ENCODE results near the gene MYO7B.
"Not testable (repeated sequence)": the region's sequence is repeated elsewhere in the genome, so short reads cannot be mapped to it uniquely, and the experiment has no call there.

MYO7B gene

DNA sequence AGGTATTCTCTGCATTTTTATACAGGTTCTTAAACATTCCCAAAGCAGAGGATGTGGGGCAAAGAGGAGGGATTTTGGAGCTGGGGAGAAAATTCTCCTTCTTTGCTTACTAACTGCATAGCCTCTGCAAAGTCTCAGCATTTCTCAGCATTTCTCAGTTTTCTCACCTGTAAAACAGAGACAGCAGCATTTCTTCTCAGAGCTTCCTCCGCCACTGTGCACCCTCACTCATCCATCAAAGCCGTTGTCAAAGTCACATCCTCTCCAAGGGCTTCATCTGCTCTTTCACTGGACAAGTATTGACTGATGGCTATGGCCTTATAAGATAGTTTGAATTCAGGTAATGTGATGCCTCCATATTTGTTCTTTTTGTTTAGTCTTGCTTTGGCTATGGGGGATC lies 17.4 kb downstream of the MYO7B start:
- DNase-seq = no peak

DNA sequence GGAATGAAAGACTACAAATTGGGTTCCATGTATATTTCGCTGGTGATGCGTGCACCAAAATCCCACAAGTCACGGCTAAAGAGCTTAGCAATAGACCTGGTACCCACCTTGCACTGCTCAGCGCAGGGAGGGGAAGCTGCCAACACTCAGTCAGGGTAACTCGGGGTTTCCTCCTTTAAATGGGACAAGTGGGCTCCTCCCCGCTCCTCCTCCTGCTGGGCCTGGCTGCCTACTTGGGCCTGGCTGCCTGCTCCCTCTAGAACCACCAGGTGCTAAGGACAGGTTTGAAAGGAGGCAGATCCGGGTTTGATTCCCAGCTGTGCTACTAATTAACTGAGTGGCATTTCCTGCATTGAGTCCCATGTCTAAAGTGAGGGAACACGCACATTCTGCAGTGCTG lies 23.4 kb downstream of the MYO7B start:
- no peak for DNase-seq

DNA sequence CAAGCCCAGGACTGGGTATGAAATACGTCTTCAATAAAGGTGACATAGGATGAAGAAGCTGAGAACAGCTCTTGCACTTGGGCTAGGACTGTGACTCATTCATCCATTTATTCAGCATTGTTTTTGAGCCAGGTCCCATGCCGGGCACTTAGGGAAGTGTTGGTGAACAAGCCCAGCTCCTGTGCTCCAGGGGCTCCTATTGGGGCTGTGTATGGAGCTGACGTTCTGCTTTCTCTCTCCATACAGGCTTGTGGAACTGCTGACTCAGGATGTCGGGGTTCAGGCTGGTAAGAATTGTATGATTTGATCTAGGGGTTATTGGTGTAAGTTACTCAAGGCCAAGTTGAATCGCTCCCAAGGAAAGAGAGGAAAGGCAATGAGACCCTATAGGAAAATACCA lies 24.0 kb downstream of the MYO7B start:
- DNase-seq = no peak

DNA sequence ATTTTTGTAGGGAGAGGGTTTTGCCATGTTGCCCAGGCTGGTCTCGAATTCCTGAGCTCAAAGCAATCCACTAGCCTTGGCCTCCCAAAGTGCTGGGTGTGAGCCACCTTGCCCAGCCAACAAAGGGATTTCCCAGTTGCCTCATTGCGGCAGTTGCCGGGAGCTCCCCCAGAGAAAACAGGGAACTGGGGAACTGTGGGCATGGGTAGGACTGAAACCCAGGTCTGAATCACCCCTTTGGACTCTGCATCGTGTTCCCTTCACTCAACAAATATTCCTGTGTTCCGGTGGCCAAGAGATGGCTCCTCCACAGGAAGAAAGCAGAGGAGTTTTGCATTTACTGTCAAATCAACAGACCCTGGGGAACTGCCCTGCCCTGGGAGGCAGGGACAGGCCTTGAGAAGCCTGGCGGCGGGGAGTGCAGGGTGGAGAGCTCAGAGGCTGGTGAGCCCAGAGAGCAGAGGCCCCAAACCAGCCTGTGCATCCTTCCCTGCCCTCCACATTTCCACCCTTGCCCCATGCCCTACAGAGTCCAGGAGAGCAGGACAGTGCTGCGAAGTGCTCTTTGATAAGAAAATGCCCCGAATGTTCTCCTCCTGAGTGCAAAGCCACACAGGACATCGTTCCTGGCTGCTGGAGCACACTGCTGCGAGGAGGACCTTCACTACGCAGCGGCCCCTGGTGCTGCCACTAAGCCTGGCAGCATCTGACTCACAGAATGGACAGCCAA lies 24.9 kb downstream of the MYO7B start:
- DNase-seq = no peak

DNA sequence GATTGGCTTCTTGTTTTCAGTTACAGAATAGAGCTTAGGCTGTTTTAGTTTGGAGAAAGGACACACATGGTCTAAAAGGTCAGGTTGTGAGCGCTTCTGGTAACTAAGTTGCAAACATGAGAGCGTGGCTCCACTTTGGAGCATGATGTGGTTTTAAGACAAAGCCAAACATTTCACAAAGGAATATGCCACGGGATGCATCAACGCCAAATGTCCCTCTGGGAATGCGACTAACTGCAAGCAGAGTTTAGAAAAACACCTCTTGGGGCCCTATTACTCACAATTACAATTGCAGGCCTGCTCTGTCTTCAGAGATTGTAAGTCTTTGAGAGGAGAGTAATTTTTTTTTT lies 25.4 kb downstream of the MYO7B start:
- no peak for DNase-seq

DNA sequence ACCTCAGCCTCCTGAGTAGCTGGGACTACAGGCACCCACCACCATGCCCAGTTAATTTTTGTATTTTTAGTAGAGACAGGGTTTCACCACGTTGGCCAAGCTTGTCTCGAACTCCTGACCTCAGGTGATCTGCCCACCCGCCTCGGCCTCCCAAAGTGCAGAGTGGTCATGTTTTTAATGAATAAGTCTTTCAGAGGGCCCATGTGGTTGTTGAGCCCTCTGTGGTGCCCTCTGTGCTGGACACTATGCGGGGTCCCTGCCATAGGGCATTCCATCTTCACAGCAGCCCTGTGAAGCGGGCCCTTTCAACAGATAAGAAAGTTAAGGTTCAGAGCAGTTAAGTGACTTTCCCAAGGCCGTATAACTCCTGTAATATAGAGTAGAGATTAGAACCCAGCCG lies 25.9 kb downstream of the MYO7B start:
- no peak for DNase-seq

DNA sequence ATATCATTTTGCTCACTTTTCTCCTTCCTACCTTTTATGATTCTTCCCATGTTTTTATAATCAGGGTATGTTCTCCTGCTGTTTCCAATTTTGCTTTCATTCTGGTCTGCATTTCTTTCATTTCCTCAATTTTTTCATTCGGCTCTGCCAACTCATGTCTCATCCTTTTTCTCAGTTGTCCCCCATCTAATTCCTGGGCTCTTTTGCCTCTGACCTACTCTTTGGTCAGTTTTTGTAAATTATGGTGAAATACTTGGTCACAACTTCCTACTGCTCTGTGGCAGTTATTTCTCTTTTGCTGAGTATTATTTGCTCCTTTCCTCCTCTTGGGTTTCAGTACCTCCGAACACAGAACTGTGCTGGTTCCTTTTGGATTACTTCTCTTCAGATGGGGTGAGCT lies 27.5 kb downstream of the MYO7B start:
- no peak for DNase-seq

DNA sequence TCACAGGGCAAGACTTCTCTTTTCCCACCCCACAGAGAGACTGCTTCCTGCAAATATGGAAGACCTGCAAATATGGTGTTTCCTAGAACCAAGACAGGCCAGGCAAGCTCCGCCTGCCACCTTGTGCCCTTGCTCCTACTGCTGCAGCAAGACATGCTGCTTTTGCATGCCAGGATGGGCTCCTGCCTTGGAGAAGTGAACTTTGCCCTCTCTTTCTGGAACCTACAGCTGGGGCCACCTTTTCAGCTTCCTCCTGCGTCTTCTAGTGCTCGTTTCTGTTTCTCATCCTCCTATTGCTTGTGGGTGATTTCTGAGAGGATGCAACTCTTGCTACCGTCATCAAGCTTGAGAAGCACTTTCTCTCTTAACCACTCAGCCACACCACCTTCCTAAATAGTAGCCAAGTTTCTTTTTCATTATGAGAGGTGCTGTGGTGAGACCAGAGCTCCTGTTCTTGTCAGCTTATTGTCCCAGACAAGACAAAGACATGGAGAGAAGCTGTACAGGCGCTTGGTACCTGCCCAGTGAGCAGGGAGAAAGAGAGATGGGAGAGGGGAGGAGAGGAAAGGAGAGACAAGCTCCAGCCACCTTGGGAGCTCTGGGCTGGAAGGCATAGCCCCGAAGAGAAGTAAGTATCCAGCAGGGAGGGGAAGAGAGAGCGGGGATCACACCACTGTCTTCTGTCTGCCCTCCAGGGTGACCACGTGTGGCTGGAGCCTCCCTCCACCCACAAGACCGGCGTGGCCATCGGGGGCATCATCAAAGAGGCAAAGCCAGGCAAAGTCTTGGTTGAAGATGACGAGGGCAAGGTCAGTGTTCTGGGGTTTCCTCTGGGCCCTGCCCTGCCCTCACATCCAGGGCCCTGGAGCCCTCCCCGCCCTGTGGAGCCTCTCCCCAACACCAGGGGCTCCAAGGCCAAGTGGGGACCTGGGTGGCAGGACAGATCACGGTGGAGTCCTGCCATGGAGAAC lies 28.3 kb downstream of the MYO7B start:
- DNase-seq = no peak

DNA sequence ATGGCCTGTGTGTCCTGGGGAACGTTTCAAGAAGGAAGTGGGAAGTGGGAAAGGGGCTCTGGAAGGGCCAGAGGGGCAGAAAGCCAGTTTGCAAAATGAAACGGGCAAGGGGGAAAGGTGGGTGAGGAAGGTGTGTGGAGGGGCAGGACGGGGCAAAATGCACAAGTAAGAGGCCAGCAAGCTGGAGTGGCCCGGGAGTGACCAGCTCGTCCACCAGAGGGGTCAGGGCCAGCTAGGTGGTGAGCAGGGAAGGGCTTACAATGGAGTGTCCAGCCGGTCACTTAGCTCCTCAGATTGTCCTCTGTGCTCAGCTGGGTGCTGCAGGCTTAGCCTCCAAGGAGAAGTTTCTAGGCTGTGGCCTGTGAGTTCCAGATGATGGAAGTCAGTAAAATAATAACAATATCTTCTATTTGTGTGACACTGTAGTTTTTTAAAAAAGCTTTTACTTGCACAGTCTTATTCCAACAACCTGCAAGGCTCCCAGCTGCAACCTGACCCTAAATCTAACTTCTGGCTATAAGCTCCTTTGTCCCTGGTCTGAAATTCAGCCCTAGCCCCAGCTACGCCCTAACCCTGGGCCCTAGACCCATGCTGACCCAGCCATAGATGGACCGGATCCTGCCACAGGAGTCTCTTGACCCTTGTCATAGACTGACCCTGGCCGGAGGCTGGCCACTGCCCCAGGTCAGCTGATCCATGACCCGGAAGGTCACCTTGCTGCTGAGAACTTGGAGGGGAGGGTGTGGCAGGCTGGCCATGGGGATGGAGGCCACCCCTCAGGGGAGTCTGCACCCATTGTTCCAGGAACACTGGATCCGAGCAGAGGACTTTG lies 29.2 kb downstream of the MYO7B start:
- no peak for DNase-seq

DNA sequence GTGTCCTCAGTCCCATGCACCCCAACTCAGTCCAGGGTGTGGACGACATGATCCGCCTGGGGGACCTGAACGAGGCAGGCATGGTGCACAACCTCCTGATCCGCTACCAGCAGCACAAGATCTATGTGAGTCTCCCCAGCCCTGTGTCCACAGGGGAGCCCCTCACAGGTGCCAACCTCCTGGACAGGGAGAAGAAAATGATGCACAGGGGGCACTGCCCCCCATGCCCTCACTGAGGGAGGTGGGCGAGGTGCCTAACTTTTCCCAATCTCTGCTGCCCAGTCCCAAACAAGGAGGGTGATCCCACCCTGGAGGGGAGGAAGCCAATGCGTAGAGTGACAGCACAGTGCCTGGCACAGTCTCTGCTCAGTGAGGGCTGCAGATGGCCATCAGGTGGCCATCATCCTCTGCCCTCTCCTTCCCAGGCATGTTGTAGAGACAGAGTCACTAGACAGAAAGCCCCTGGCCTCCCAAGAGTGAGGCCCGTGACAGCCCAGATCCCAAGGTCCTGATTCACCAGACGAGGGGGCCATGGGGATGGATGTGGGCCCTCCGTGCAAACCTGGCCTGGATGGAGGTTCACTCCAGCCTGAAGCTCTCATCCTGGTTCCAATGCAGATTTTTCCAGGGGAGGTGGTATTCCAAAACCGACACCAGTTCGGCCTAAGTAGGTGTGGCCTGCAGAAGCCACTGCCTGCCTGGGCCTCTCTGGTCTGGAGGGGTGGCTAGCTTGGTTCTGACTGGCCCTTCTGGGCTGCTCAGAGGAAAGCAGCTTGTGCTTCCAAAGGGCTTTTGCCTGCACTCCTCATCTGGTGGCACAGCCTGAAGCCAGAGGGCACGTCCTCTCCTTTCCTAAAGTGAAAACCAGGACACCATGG lies 30.0 kb downstream of the MYO7B start:
- no peak for DNase-seq

DNA sequence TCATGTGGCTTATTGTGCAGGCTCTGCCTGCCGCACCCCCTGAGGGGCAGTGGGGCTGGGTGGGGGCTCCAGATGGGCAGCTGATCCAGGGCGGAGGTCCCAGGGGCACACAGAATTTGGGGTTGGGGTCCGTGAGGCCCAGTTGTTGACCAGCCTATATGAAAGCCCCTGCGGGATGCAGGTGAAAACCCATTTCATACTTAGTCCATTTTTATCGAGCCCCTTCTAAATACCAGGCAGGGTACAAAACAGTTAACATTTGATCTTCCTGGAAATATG lies 30.6 kb downstream of the MYO7B start:
- DNase-seq = no peak

DNA sequence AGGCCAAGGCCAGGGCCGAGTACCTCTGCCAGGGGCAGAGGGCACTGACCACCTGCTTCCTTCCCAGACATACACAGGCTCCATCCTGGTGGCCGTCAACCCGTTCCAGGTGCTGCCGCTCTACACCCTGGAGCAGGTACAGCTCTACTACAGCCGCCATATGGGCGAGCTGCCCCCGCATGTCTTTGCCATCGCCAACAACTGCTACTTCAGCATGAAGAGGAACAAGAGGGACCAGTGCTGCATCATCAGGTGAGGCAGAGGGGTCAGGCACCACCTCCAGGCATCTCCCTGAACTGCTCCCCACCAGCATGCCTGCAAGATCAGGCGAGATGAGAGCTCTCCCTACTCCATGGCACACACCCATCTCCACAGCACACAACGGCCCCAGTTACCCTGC lies 31.1 kb downstream of the MYO7B start:
- DNase-seq = no peak

DNA sequence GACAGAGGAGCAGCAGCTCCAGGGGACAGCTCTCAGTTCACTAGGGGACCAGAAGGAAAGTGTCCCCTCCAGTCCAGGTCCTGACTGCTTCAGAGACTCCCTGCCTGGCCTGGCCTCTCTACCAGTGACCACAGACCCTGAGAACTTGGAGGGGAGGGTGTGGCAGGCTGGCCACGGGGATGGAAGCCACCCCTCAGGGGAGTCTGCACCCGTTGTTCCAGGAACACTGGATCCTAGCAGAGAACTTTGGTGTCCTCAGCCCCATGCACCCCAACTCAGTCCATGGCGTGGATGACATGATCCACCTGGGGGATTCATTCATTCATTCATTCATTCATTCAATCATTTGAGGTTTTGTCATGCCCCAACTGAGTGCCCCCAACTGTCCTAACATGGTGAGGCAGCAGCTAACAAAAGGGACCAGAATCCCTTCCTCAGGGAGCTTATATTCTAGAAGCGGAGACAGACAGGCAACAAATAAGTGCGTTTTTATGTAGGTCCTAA lies 31.9 kb downstream of the MYO7B start:
- no peak for DNase-seq

DNA sequence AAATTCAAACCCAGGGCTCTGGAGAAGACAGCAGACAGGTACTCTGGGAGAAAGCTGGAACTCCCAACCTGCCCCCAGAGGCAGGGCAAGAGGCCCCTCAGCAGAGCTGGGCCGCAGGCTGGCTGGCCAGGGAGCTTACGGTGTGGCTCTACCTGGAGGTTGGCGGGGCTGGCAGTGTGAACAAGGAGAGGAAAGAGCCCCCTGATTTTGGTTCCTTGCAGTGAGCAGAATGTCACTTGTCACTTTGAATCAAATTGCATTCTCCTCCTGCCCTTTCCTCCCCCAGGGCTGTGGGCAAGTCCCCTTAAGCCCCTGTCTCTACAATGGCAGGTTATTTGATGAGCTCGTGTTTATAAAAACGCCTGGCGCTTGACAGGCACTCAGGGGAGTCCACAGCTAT lies 32.6 kb downstream of the MYO7B start:
- no peak for DNase-seq

DNA sequence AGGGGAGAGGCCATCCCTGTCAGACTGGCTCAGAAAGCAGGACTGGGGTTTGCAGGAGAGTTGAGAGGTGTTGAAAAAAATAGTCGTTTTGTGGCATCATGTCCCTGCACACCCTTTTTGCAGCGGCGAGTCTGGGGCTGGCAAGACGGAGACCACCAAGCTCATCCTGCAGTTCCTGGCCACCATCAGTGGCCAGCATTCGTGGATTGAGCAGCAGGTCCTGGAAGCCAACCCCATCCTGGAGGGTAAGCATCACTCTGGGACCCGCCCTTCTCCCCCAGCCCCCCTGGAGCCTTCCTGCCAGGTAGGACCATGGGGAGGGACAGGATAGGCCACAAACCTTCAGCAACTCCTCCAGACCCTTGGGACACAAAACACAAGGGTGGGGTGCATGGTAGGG lies 34.2 kb downstream of the MYO7B start:
- no peak for DNase-seq

DNA sequence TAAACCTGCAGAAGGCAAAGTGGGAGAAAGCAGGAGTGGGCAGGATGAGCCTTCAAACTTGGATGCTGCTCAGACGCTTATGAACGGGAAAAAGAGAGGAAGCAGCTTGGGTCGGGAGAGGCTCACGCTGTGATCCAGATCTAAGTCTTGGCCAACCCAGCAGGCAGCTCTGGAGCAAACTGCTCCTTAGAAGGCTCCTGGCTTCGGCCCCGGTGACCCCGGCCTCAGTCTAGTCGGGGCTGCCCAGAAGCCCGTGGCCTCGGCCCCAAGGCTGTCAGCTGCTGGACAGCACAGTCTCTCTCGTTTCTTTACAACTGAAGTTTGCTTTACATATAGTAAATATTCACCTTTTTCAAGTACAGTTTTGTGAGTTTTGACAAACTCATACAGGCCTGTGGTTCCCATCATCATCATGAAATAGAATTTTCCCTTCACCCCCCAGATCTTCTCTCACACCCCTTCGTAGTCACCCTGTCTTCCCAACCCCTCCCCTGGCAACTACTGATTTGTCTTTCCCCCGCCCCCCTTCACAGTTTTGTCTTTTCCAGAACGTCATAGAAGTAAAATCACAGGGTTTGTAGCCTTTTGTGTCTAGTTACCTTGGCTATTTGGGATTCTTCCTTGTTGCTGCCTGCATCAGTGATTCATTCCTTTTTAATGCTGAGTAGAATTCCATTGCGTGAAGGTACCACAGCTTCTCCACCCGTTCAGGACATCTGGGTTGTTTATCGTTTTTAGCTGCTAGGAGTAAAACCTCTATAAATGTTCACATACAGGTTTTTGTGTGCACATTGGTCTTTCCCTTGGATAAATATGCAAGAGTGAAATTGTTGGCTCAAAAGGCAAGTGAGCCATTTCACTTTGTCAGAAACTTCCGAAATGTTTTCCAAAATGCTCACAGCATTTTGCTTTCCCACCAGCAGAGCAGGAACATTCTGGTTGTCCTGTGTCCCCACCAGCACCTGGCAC lies 35.1 kb downstream of the MYO7B start:
- DNase-seq = no peak

DNA sequence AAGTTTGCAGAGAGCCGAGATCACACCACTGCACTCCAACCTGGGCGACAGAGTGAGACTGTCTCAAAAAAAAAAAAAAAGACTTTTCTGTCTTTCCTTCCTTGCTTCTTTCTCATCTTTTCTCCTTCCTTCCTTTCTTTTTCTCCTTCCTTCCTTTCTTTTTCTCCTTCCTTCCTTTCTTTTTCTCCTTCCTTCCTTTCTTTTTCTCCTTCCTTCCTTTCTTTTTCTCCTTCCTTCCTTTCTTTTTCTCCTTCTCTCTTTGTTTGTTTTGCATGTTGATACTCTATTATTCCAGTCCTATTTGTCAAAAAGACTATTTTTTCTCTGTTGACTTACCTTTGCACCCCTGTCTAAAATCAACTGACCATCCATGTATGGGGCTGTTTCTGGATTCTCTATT lies 36.9 kb downstream of the MYO7B start:
- not testable (repeated sequence) for DNase-seq

DNA sequence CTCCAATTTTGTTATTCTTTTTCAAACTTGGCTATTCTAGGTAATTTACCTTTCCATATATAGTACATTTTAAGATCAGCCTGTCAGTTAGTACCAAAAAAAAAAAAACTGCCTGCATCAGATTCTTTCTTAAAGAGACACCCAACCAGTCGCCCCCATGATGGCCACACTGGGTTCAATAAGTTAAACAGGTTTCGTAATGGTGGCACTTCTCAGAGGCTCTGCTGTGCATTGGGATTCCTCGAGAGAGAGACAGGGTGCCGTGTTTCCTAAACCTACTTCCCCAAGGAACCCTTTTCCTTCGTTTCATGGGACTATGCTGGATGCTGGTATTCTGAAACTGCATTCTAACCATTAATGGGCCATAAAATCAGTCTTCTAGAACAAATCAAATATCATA lies 37.4 kb downstream of the MYO7B start:
- DNase-seq = no peak

DNA sequence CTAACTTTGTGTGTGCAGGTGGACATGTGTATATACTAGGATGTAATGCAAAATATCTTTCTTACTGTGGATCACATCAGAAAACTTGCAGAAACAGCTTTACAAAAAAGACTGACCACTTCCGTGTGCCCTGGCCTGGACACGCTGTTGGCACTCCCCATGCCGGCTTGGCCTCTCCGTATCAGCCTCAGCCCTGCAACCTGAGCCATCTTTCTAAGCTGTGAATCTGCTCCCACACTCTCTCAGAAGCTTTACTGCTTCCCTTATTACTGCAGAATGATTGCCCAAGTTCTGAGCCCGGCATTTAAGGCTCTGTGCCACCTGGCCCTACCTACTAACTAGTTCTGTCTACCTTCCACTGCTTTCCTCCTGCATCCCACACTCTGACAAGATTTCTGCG lies 37.8 kb downstream of the MYO7B start:
- DNase-seq = no peak

DNA sequence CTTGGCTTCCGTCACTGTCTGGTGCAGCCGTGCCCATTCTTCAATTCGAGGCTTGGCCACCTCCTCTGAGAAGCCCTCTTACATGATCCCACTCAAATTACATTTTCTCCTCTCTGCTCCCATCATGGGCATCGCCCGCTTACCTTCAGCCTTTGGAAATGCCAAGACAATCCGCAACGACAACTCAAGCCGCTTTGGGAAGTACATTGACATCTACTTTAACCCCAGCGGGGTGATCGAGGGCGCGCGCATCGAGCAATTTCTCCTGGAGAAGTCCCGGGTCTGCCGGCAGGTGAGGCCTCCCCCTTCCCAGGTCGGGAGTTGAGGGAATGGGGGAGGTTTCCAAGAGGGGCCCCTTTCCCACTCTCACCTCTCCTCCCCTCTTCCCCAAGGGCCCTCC lies 38.3 kb downstream of the MYO7B start:
- DNase-seq = no peak

DNA sequence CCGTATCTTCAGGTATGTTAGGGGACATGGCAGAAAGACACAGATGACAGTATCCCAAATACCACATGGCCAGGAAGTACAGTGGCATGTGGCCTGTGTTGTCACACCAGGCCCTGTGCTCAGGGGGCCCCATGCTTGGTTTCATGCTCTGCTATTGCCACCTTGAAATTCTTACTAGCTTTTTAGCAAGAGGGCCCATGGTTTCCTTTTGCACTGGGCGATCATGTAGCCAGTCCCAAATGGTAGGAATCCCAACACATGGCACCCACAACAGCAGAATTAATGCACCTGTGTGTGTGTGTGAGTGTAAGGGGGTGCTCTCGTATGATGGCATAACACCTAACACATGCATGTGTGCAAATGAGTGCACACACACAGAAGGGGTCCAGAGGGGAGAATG lies 39.2 kb downstream of the MYO7B start:
- no peak for DNase-seq
